ENCODE measurements around the gene FAM98B. TPM values are rescaled to one million over a fixed set of nuclear protein-coding genes. Genes with fewer than 3 reads are reported as not detected.

The FAM98B gene
- total and polyA plus RNA-seq, 2 of the 8 experiments (the other 6 are each of a cell fraction or from before 2014, with no cell fraction given), result 5.9 to 48.4 TPM

DNA sequence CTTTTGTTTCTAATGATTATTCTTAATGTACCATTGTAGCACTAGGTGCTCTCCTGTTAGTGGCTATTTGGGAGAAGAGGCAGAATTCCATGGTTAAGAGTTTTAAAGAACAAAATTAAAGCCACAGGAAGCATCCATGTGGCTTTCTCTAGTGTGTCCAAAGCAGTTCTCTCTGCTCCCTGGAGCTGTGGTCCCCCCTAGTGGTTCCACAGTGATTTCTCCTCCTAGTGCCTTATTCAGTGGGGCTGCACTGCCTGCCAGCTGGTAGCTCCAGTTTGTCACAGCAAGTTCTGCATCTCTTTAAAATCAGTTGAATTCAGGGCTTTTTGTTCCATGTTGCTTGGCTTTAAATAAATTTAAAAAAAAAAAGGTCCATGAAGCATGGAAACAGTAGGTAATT lies 39.6 kb upstream of the FAM98B start:
- TF ChIP-seq, protein P1, sequence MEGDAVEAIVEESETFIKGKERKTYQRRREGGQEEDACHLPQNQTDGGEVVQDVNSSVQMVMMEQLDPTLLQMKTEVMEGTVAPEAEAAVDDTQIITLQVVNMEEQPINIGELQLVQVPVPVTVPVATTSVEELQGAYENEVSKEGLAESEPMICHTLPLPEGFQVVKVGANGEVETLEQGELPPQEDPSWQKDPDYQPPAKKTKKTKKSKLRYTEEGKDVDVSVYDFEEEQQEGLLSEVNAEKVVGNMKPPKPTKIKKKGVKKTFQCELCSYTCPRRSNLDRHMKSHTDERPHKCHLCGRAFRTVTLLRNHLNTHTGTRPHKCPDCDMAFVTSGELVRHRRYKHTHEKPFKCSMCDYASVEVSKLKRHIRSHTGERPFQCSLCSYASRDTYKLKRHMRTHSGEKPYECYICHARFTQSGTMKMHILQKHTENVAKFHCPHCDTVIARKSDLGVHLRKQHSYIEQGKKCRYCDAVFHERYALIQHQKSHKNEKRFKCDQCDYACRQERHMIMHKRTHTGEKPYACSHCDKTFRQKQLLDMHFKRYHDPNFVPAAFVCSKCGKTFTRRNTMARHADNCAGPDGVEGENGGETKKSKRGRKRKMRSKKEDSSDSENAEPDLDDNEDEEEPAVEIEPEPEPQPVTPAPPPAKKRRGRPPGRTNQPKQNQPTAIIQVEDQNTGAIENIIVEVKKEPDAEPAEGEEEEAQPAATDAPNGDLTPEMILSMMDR (IDR thresholded peaks at IDR 0.05; ENCODE audit: control extremely low read depth in 1 of 3, insufficient read depth in 1 of 3, low read depth in 1 of 3, low read length in 3 of 3), result peak; percentile 73 to 83 (median 82)
- TF ChIP-seq EP300 (IDR thresholded peaks at IDR 0.05; ENCODE audit: borderline replicate concordance in 1 of 2, low read depth in 2 of 2, low read length in 2 of 2), result no peak
- TF ChIP-seq RAD21 (IDR thresholded peaks at IDR 0.05 in 1 of 2, conservative IDR thresholded peaks at IDR 0.05 in 1 of 2; ENCODE audit: low read depth in 2 of 2, low read length in 2 of 2), result peak; percentile 92 to 93
- Histone ChIP-seq H3K9ac (replicated peaks in 1 of 4; ENCODE audit: extremely low read depth in 1 of 4, low read depth in 3 of 4, low read length in 3 of 4) (no peak overlapping the region), H3K14ac (ENCODE audit: insufficient read length) (no peak overlapping the region), H3K27me3 (replicated peaks in 1 of 4; ENCODE audit: control insufficient read depth in 3 of 4, extremely low read depth in 1 of 4, insufficient read depth in 3 of 4, low read length in 3 of 4) (no peaks in the 10 kb centered on the region), H2BK15ac (ENCODE audit: low read length) (no peak overlapping the region), H3K18ac (ENCODE audit: extremely low read depth, low read length) (no peak overlapping the region), H3K23ac (ENCODE audit: insufficient read length) (no peak overlapping the region), H3K23me2 (ENCODE audit: low read depth, low read length) (no peaks in the 10 kb centered on the region), H3K56ac (replicated peaks; ENCODE audit: insufficient read length, low read depth, low read length) (no peak overlapping the region), H2BK5ac (ENCODE audit: low read depth, low read length) (no peak overlapping the region), H3K79me1 (ENCODE audit: low read depth, low read length) (no peaks in the 10 kb centered on the region), H2AK5ac (ENCODE audit: low read depth, low read length) (no peak overlapping the region), H3K4me2 (ENCODE audit: insufficient read depth in 1 of 2, low read depth in 2 of 2, low read length in 2 of 2) (no peak overlapping the region), H3K36me3 (ENCODE audit: control insufficient read depth in 2 of 4, insufficient read depth in 4 of 4, low read length in 3 of 4) (no peaks in the 10 kb centered on the region), H4K20me1 (replicated peaks in 1 of 2; ENCODE audit: control insufficient read depth in 1 of 2, insufficient read depth in 2 of 2, low read length in 2 of 2) (no peaks in the 10 kb centered on the region), H3K27ac (ENCODE audit: low read depth, low read length) (no peak overlapping the region), H2BK20ac (ENCODE audit: low read length) (no peak overlapping the region), H4K8ac (ENCODE audit: extremely low read depth, insufficient read depth, low read length) (no peak overlapping the region), H2BK120ac (replicated peaks; ENCODE audit: low read depth, low read length) (no peak overlapping the region), H3K4ac (replicated peaks; ENCODE audit: insufficient read length, low read depth, low read length) (no peak overlapping the region), H3K4me1 (replicated peaks in 1 of 4; ENCODE audit: control insufficient read depth in 3 of 4, insufficient read depth in 4 of 4, low read length in 3 of 4) (no peaks in the 10 kb centered on the region), H3K9me3 (ENCODE audit: insufficient read depth in 2 of 2, low read depth in 1 of 2, low read length in 1 of 2) (no peaks in the 10 kb centered on the region), H2BK12ac (ENCODE audit: low read depth, low read length) (no peak overlapping the region), H4K91ac (replicated peaks; ENCODE audit: insufficient read length, low read length) (no peak overlapping the region), H3K79me2 (ENCODE audit: control insufficient read depth in 1 of 2, insufficient read depth in 2 of 2, low read length in 2 of 2) (no peaks in the 10 kb centered on the region), H3K4me3 (ENCODE audit: extremely low read depth in 1 of 4, insufficient read depth in 2 of 4, low read depth in 3 of 4, low read length in 4 of 4) (no peak overlapping the region), H2AFZ (ENCODE audit: low read length) (no peak overlapping the region), H4K5ac (ENCODE audit: insufficient read length, low read depth, low read length) (no peak overlapping the region)
- DNase-seq (ENCODE audit: low read depth in 1 of 2, low spot score in 2 of 2) (peak; percentile 38 to 50), FAIRE-seq (peak; percentile 7)
- ChIA-PET CTCF (ENCODE audit: partially characterized antibody) (interaction anchor here (0.6 to 1.9 kb wide), 17 partner anchors 10 to 1516 kb away, joined by 3 to 15 read pairs (median 4); no protein-coding TSS in a partner anchor), POLR2A (ENCODE audit: partially characterized antibody) (interaction anchor here (1.0 kb wide), 1 partner anchor 419 kb away, joined by 4 read pairs; no protein-coding TSS in a partner anchor)
